Astrocyte of the cerebellum (primary cell): ENCODE results near the gene MID1IP1.

ENCODE experiments used
- DNase-seq: peaks from one replicate; pipeline ENCODE4 v3.0.0-alpha.2; 2011; ENCODE audit warnings: low read depth
- H3K4me3 ChIP-seq: 2 replicates; pipeline ENCODE4 v1.5.1; 2011; ENCODE audit warnings: mild to moderate bottlenecking, low read depth, low read length, moderate library complexity
- CTCF ChIP-seq: IDR thresholded peaks from 2 replicates; pipeline ENCODE4 v1.5.1; 2012; ENCODE audit warnings: low read length, low read depth, moderate library complexity, mild to moderate bottlenecking; ENCODE audit errors: missing control alignments
- in situ Hi-C: cut with HindIII; loops from 2 replicates; pipeline ENCODE4 v1.10.0; 2017; ENCODE audit warnings: low sequenced_read_pairs

The MID1IP1 gene

GRCh38 chrX:38847206-38847902 is 46.1 kb downstream of the MID1IP1 start:
- TF ChIP-seq CTCF: no peak
- in situ Hi-C loops: no loop called here
- DNase-seq: no peak
- no peak overlapping the region for H3K4me3 ChIP-seq

- no peak for TF ChIP-seq CTCF
- no peak for DNase-seq
- no peak overlapping the region for H3K4me3 ChIP-seq
- in situ Hi-C loops: no loop called here
Observed at GRCh38 chrX:38847903-38848230, 46.6 kb downstream of the MID1IP1 start.

- no peak for DNase-seq
- no peak overlapping the region for H3K4me3 ChIP-seq
- in situ Hi-C loops: no loop called here
- no peak for TF ChIP-seq CTCF
Observed at GRCh38 chrX:38848671-38849455, 47.6 kb downstream of the MID1IP1 start.

GRCh38 chrX:38850807-38851544 is 49.7 kb downstream of the MID1IP1 start:
- no peak for TF ChIP-seq CTCF
- DNase-seq: no peak
- no peak overlapping the region for H3K4me3 ChIP-seq
- in situ Hi-C loops: no loop called here

GRCh38 chrX:38854305-38854704 is 53.0 kb downstream of the MID1IP1 start:
- DNase-seq: no peak
- no peak overlapping the region for H3K4me3 ChIP-seq
- in situ Hi-C loops: no loop called here
- no peak for TF ChIP-seq CTCF
